HCT116 (cell line): ENCODE data around the gene CIBAR2.

Experiments
- ATF3 ChIP-seq: IDR thresholded peaks from 2 replicates; pipeline ENCODE4 v1.6.1; 2012
- CBX3 ChIP-seq: IDR thresholded peaks from 2 replicates; pipeline ENCODE4 v1.6.1; 2012; ENCODE audit warnings: low read depth
- CEBPB ChIP-seq: IDR thresholded peaks from 2 replicates; pipeline ENCODE4 v1.6.1; 2012; ENCODE audit warnings: low read depth
- CTCF ChIP-seq, 3 experiments: fragments of 200-600 bp in 1 of 3; sonication (generic) in 1 of 3; IDR thresholded peaks in 2 of 3; conservative IDR thresholded peaks in 1 of 3; 2 replicates each; pipeline ENCODE4 v1.5.1; 2012 to 2017; ENCODE audit warnings: low read depth in 2 of 3, low read length in 2 of 3, antibody characterized with exemption in 1 of 3, borderline replicate concordance in 1 of 3, control low read depth in 1 of 3, mild to moderate bottlenecking in 1 of 3, mixed read lengths in 1 of 3, mixed run types in 1 of 3, moderate library complexity in 1 of 3; ENCODE audit not compliant: insufficient read depth in 1 of 3
- EZH2 ChIP-seq: fragments of 200-600 bp; sonication (generic); IDR thresholded peaks from 2 replicates; pipeline ENCODE4 v1.6.1; 2017; ENCODE audit warnings: antibody characterized with exemption, mixed run types
- EZH2phosphoT487 ChIP-seq: fragments of 200-600 bp; IDR thresholded peaks from 2 replicates; pipeline ENCODE4 v1.6.1; 2018; ENCODE audit warnings: antibody characterized with exemption, borderline replicate concordance
- POLR2A ChIP-seq: IDR thresholded peaks from 2 replicates; pipeline ENCODE4 v1.7.0; 2011; ENCODE audit warnings: borderline replicate concordance; ENCODE audit not compliant: insufficient read depth, insufficient read length; ENCODE audit errors: extremely low read depth
- POLR2AphosphoS5 ChIP-seq: IDR thresholded peaks from 2 replicates; pipeline ENCODE4 v1.6.1; 2011; ENCODE audit warnings: mild to moderate bottlenecking, low read depth, low read length, moderate library complexity
- RAD21 ChIP-seq: IDR thresholded peaks from 2 replicates; pipeline ENCODE4 v1.6.1; 2012; ENCODE audit warnings: low read depth, mild to moderate bottlenecking
- SIN3A ChIP-seq: IDR thresholded peaks from 2 replicates; pipeline ENCODE4 v1.6.1; 2012; ENCODE audit warnings: low read depth
- YY1 ChIP-seq: IDR thresholded peaks from 2 replicates; pipeline ENCODE4 v1.6.1; 2011; ENCODE audit warnings: low read length, low read depth, moderate library complexity, mild to moderate bottlenecking; ENCODE audit not compliant: insufficient replicate concordance; ENCODE audit errors: extremely low read depth
- TF ChIP-seq, protein P1 (sequence below): IDR thresholded peaks from 2 replicates; pipeline ENCODE4 v1.6.1; 2012; ENCODE audit warnings: low read depth

DNA sequence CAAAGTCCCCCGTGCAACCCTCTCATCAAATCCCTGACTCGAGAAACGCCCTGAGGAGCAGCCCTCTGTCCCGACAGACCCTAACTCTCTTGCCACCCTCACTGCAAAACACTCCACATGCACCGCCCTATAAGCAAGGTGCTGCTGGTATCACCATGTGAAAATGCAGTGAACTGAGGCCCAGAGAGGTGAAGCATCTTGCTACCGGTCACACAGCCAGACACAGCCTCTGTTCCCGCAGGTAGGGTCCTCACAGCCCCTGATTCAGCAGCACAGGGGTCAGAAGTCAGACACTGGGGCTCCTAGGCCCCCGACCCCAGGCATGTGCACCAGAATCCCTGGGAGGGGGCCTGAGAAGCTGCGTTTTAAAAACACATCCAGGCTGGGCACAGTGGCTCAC lies 1.1 kb downstream of the CIBAR2 start:
- TF ChIP-seq CTCF (IDR thresholded peaks at IDR 0.05 in 2 of 3, conservative IDR thresholded peaks at IDR 0.05 in 1 of 3; ENCODE audit: borderline replicate concordance in 1 of 3, insufficient read depth in 1 of 3, low read depth in 2 of 3, low read length in 2 of 3): no peak
- TF ChIP-seq SIN3A: no peak
- TF ChIP-seq ATF3: no peak
- no peak for TF ChIP-seq POLR2A
- TF ChIP-seq YY1: no peak
- no peak for TF ChIP-seq EZH2phosphoT487
- TF ChIP-seq CBX3: no peak
- TF ChIP-seq CEBPB: no peak
- no peak for TF ChIP-seq RAD21
- no peak for TF ChIP-seq EZH2
- no peak for TF ChIP-seq POLR2AphosphoS5
- TF ChIP-seq, protein P1, sequence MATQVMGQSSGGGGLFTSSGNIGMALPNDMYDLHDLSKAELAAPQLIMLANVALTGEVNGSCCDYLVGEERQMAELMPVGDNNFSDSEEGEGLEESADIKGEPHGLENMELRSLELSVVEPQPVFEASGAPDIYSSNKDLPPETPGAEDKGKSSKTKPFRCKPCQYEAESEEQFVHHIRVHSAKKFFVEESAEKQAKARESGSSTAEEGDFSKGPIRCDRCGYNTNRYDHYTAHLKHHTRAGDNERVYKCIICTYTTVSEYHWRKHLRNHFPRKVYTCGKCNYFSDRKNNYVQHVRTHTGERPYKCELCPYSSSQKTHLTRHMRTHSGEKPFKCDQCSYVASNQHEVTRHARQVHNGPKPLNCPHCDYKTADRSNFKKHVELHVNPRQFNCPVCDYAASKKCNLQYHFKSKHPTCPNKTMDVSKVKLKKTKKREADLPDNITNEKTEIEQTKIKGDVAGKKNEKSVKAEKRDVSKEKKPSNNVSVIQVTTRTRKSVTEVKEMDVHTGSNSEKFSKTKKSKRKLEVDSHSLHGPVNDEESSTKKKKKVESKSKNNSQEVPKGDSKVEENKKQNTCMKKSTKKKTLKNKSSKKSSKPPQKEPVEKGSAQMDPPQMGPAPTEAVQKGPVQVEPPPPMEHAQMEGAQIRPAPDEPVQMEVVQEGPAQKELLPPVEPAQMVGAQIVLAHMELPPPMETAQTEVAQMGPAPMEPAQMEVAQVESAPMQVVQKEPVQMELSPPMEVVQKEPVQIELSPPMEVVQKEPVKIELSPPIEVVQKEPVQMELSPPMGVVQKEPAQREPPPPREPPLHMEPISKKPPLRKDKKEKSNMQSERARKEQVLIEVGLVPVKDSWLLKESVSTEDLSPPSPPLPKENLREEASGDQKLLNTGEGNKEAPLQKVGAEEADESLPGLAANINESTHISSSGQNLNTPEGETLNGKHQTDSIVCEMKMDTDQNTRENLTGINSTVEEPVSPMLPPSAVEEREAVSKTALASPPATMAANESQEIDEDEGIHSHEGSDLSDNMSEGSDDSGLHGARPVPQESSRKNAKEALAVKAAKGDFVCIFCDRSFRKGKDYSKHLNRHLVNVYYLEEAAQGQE: no peak
